DMS79 (cell line): ENCODE results near the gene DDX53.

Experiments
- DNase-seq: peaks from one replicate; lab custom pipeline; 2025; lab: John Stamatoyannopoulos, UW

The DDX53 gene

DNA sequence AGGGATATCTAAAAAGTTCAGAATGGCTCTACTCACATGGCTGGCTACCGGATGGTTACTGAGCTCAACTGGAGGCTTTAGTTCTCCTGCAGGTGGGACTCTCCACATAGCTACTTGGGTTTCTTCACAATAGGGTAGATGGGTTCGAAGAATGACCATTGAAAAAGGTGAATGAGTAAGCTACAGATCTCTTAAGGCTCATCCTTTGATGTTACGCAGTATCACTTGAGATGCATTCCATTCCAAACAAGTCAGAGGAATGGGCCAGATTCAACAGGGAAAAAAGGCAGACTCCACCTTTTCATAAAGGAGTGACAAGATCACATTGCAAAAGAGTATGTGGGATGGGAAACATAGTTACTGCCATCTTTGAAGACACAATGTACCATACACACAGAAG, 52.6 kb downstream of the DDX53 start:
- no peak for DNase-seq
